GM12878 (cell line): ENCODE measurements around the gene ETV7. TPM values are rescaled to one million over a fixed set of nuclear protein-coding genes. Genes with fewer than 3 reads are reported as not detected.

Experiments
- ATF7 ChIP-seq: fragments of 450-650 bp; IDR thresholded peaks from 2 replicates; pipeline ENCODE4 v1.6.1; 2016; ENCODE audit warnings: low read depth, mild to moderate bottlenecking
- BACH1 ChIP-seq: fragments of 450-650 bp; IDR thresholded peaks from 2 replicates; pipeline ENCODE4 v1.6.1; 2017; ENCODE audit warnings: mild to moderate bottlenecking, borderline replicate concordance
- BCL11A ChIP-seq: IDR thresholded peaks from 2 replicates; pipeline ENCODE4 v1.6.1; 2011; ENCODE audit warnings: low read depth, low read length
- BCL3 ChIP-seq: IDR thresholded peaks from 2 replicates; pipeline ENCODE4 v1.6.1; 2011; ENCODE audit warnings: borderline replicate concordance, low read depth, mild to moderate bottlenecking, moderate library complexity, low read length; ENCODE audit not compliant: insufficient read depth, poor library complexity, severe bottlenecking
- BMI1 ChIP-seq: fragments of 450-650 bp; IDR thresholded peaks from 2 replicates; pipeline ENCODE4 v1.6.1; 2016; ENCODE audit warnings: mild to moderate bottlenecking, moderate library complexity, borderline replicate concordance
- BRCA1 ChIP-seq: IDR thresholded peaks from 2 replicates; pipeline ENCODE4 v1.6.1; 2011; ENCODE audit warnings: low read depth, low read length, improper control_type of control experiment
- CBFB ChIP-seq: IDR thresholded peaks from 2 replicates; pipeline ENCODE4 v1.6.1; 2016; ENCODE audit warnings: antibody characterized with exemption, low read depth
- CBX5 ChIP-seq: sonication (generic); IDR thresholded peaks from 2 replicates; pipeline ENCODE4 v1.6.1; 2016; ENCODE audit warnings: low read depth, moderate library complexity, mild to moderate bottlenecking, inconsistent platforms
- CREB1 ChIP-seq: IDR thresholded peaks from 2 replicates; pipeline ENCODE4 v1.6.1; 2012; ENCODE audit warnings: low read depth, mild to moderate bottlenecking, inconsistent platforms
- DPF2 ChIP-seq: fragments of 450-650 bp; IDR thresholded peaks from 2 replicates; pipeline ENCODE4 v1.6.1; 2017; ENCODE audit warnings: mild to moderate bottlenecking
- E2F8 ChIP-seq: fragments of 450-650 bp; IDR thresholded peaks from 2 replicates; pipeline ENCODE4 v1.6.1; 2018; ENCODE audit warnings: mild to moderate bottlenecking, low read depth, moderate library complexity; ENCODE audit not compliant: partially characterized antibody
- ELK1 ChIP-seq: IDR thresholded peaks from 2 replicates; pipeline ENCODE4 v1.6.1; 2012; ENCODE audit warnings: low read depth, low read length, improper control_type of control experiment
- ETV6 ChIP-seq, 2 experiments: fragments of 450-650 bp in 1 of 2; IDR thresholded peaks in 1 of 2; conservative IDR thresholded peaks in 1 of 2; 2 replicates each; pipeline ENCODE4 v1.6.1; 2014; ENCODE audit warnings: antibody characterized with exemption in 1 of 2, borderline replicate concordance in 1 of 2, low read depth in 1 of 2, mild to moderate bottlenecking in 1 of 2, moderate library complexity in 1 of 2
- FOXK2 ChIP-seq: fragments of 450-650 bp; IDR thresholded peaks from 2 replicates; pipeline ENCODE4 v1.6.1; 2017; ENCODE audit warnings: mild to moderate bottlenecking, moderate library complexity
- HDAC2 ChIP-seq: fragments of 200-600 bp; sonication (generic); IDR thresholded peaks from 2 replicates; pipeline ENCODE4 v1.6.1; 2017
- IKZF1 ChIP-seq: fragments of 450-650 bp; conservative IDR thresholded peaks from 2 replicates; pipeline ENCODE4 v1.6.1; 2017; ENCODE audit warnings: antibody characterized with exemption, mild to moderate bottlenecking
- IRF4 ChIP-seq: IDR thresholded peaks from 2 replicates; pipeline ENCODE4 v1.6.1; 2011; ENCODE audit warnings: low read depth, low read length
- LARP7 ChIP-seq: fragments of 450-650 bp; IDR thresholded peaks from 2 replicates; pipeline ENCODE4 v1.6.1; 2017; ENCODE audit warnings: mild to moderate bottlenecking
- MEF2A ChIP-seq: IDR thresholded peaks from 2 replicates; pipeline ENCODE4 v1.6.1; 2011; ENCODE audit warnings: low read depth, mild to moderate bottlenecking, low read length, moderate library complexity; ENCODE audit not compliant: insufficient read depth
- MTA2 ChIP-seq: fragments of 450-650 bp; IDR thresholded peaks from 2 replicates; pipeline ENCODE4 v1.6.1; 2016; ENCODE audit warnings: low read depth, mild to moderate bottlenecking, moderate library complexity
- NBN ChIP-seq: fragments of 450-650 bp; IDR thresholded peaks from 2 replicates; pipeline ENCODE4 v1.6.1; 2016
- NFXL1 ChIP-seq: fragments of 450-650 bp; IDR thresholded peaks from 2 replicates; pipeline ENCODE4 v1.6.1; 2017; ENCODE audit warnings: antibody characterized with exemption, mild to moderate bottlenecking, borderline replicate concordance
- SIN3A ChIP-seq: IDR thresholded peaks from 2 replicates; pipeline ENCODE4 v1.6.1; 2012; ENCODE audit warnings: low read depth, low read length, improper control_type of control experiment
- SMAD1 ChIP-seq: fragments of 450-650 bp; IDR thresholded peaks from 2 replicates; pipeline ENCODE4 v1.6.1; 2018; ENCODE audit warnings: mild to moderate bottlenecking, low read depth; ENCODE audit not compliant: partially characterized antibody
- STAT1 ChIP-seq: fragments of 450-650 bp; conservative IDR thresholded peaks from 2 replicates; pipeline ENCODE4 v1.6.1; 2014; ENCODE audit warnings: antibody characterized with exemption, mild to moderate bottlenecking
- SUPT20H ChIP-seq: IDR thresholded peaks from 2 replicates; pipeline ENCODE4 v1.6.1; 2011; ENCODE audit warnings: low read depth, mild to moderate bottlenecking, low read length, moderate library complexity, borderline replicate concordance; ENCODE audit not compliant: control insufficient read depth
- TAF1 ChIP-seq: IDR thresholded peaks from 2 replicates; pipeline ENCODE4 v1.6.1; 2011; ENCODE audit warnings: mild to moderate bottlenecking, low read depth, low read length, borderline replicate concordance
- TCF3 ChIP-seq: IDR thresholded peaks from 2 replicates; pipeline ENCODE4 v1.6.1; 2012; ENCODE audit warnings: low read depth, mild to moderate bottlenecking, low read length, borderline replicate concordance; ENCODE audit not compliant: insufficient read depth
- ZBED1 ChIP-seq: IDR thresholded peaks from 2 replicates; pipeline ENCODE4 v1.6.1; 2016; ENCODE audit warnings: borderline replicate concordance
- ZNF24 ChIP-seq: fragments of 450-650 bp; IDR thresholded peaks from 2 replicates; pipeline ENCODE4 v1.6.1; 2017; ENCODE audit warnings: antibody characterized with exemption, mild to moderate bottlenecking
- ZNF274 ChIP-seq: IDR thresholded peaks from one replicate; pipeline ENCODE4 v1.8.0; 2011; ENCODE audit not compliant: insufficient read length, insufficient read depth
- polyA plus RNA-seq, 11 experiments: library from polyadenylated mRNA; depleted of rRNA in 4 of 11; unstranded in 6 of 11; stranded (reverse) in 5 of 11; fragments of >200 nt; fragmentation: Nextera tagmentation in 4 of 11; fragmentation: Illumina TruSeq in 1 of 11; extraction: Ambion mirVana in 4 of 11; extraction: Trizol in 1 of 11; gene quantifications; 1 replicate in 1 of 11; 2 replicates in 10 of 11; pipeline versions ENCODE4 v1.2.1 to v1.2.3, GENCODE V29; 2011 to 2016; ENCODE audit warnings: inconsistent platforms in 2 of 11, missing spikeins in 2 of 11, low read depth in 1 of 11
- total RNA-seq, 4 experiments: library from RNA; depleted of rRNA in 3 of 4; stranded (reverse); fragments of >200 nt in 3 of 4; fragmentation: Illumina TruSeq in 1 of 4; extraction: Trizol in 1 of 4; gene quantifications; 2 replicates each; pipeline versions ENCODE4 v1.2.1 to v1.2.3, GENCODE V29; 2013 to 2021

The ETV7 gene
- total and polyA plus RNA-seq, 10 of the 15 experiments (the other 5 are each of a cell fraction or from before 2014, with no cell fraction given): 0.04 to 1.8 (median 1.3) TPM

- TF ChIP-seq DPF2: peak; percentile 90
- TF ChIP-seq ATF7: peak; percentile 55
- peak; percentile 47; the same call in 1 of the 2 replicates for TF ChIP-seq IKZF1
- 0 out of 2 replicates have a peak, but pooled peaks have one; percentile 47 for TF ChIP-seq NBN
- no peak for TF ChIP-seq TCF3
- no peak for TF ChIP-seq HDAC2
- TF ChIP-seq STAT1: no peak
- TF ChIP-seq FOXK2: no peak
- TF ChIP-seq MTA2: peak; percentile 92
- TF ChIP-seq ZNF274: no peak
- no peak for TF ChIP-seq TAF1
- TF ChIP-seq SUPT20H: no peak
- TF ChIP-seq ZNF24: no peak
- peak; percentile 66; the same call in 1 of the 2 replicates for TF ChIP-seq BACH1
- TF ChIP-seq CBX5: no peak
- TF ChIP-seq MEF2A: no peak
- no peak for TF ChIP-seq ELK1
- no peak for TF ChIP-seq E2F8
- TF ChIP-seq BRCA1: no peak
- no peak for TF ChIP-seq ETV6 (conservative IDR thresholded peaks at IDR 0.05 in 1 of 2, IDR thresholded peaks at IDR 0.05 in 1 of 2; ENCODE audit: borderline replicate concordance in 1 of 2, low read depth in 1 of 2)
- TF ChIP-seq CREB1: no peak
- TF ChIP-seq SIN3A: no peak
- no peak for TF ChIP-seq NFXL1
- TF ChIP-seq BMI1: no peak; the same call in 1 of the 2 replicates
- TF ChIP-seq IRF4: peak; percentile 63
- TF ChIP-seq BCL3: no peak
- no peak for TF ChIP-seq CBFB
- TF ChIP-seq LARP7: no peak
- TF ChIP-seq SMAD1: no peak
- TF ChIP-seq ZBED1: no peak
- TF ChIP-seq BCL11A: peak; percentile 87
Observed at GRCh38 chr6:36399970-36400369, 12.5 kb upstream of the ETV7 start (continued).
